ENCODE results near the gene KCNMB4.

DNA sequence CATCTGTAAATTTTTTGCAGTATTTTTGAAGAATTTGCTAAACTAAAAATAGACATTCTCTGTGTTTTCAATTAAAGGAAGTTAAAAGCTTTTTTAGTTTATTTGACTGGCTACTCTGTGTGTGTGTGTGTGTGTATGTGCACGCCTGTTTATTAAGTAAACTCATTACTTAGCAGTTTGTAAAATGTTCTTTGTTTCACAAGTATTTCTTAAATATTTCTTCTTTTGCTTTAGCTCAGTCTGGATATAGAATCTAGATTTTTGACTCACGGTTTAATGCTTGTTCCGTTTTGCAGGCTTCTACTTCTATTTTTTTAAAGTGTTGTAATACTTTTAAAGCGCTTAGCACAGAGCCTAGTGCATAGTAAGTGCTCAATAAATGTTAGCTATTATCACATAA, 46.5 kb upstream of the KCNMB4 start:
- no peak for TF ChIP-seq POLR2A (IDR thresholded peaks at IDR 0.05)
- TF ChIP-seq, protein P1, sequence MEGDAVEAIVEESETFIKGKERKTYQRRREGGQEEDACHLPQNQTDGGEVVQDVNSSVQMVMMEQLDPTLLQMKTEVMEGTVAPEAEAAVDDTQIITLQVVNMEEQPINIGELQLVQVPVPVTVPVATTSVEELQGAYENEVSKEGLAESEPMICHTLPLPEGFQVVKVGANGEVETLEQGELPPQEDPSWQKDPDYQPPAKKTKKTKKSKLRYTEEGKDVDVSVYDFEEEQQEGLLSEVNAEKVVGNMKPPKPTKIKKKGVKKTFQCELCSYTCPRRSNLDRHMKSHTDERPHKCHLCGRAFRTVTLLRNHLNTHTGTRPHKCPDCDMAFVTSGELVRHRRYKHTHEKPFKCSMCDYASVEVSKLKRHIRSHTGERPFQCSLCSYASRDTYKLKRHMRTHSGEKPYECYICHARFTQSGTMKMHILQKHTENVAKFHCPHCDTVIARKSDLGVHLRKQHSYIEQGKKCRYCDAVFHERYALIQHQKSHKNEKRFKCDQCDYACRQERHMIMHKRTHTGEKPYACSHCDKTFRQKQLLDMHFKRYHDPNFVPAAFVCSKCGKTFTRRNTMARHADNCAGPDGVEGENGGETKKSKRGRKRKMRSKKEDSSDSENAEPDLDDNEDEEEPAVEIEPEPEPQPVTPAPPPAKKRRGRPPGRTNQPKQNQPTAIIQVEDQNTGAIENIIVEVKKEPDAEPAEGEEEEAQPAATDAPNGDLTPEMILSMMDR (IDR thresholded peaks at IDR 0.05) = no peak
